OCI-LY3 (cell line): ENCODE measurements around the gene BTBD8.

Experiments
- EZH2phosphoT487 ChIP-seq: fragments of 200-600 bp; shearing (Covaris generic); IDR thresholded peaks from 2 replicates; pipeline ENCODE4 v1.6.1; 2018; ENCODE audit warnings: antibody characterized with exemption, mixed run types, low read depth
- TF ChIP-seq, protein P1 (sequence below): fragments of 200-600, 300-600 bp; sonication (generic); IDR thresholded peaks from 2 replicates; pipeline ENCODE4 v1.5.1; 2014; ENCODE audit warnings: antibody characterized with exemption, low read length, low read depth

DNA sequence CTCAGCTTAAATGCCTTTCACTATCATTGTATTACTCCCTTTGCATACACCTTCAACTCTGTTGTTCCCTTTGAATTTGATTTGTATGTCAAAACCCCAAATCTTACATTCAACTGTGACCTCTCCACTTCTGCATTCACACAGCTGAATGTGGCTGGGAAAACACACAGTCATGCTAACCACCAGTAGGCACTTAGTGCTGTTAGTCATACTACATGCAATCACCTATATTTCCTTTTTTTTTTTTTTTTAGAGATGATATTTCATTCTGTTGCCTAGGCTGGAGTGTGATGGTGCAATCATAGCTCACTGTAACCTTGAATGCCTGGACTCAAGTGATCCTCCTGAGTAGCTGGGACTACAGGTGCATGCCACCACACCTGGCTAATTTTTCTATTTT is 16.2 kb downstream of the BTBD8 start:
- TF ChIP-seq, protein P1, sequence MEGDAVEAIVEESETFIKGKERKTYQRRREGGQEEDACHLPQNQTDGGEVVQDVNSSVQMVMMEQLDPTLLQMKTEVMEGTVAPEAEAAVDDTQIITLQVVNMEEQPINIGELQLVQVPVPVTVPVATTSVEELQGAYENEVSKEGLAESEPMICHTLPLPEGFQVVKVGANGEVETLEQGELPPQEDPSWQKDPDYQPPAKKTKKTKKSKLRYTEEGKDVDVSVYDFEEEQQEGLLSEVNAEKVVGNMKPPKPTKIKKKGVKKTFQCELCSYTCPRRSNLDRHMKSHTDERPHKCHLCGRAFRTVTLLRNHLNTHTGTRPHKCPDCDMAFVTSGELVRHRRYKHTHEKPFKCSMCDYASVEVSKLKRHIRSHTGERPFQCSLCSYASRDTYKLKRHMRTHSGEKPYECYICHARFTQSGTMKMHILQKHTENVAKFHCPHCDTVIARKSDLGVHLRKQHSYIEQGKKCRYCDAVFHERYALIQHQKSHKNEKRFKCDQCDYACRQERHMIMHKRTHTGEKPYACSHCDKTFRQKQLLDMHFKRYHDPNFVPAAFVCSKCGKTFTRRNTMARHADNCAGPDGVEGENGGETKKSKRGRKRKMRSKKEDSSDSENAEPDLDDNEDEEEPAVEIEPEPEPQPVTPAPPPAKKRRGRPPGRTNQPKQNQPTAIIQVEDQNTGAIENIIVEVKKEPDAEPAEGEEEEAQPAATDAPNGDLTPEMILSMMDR, result no peak
- no peak for TF ChIP-seq EZH2phosphoT487
